ENCODE results near the gene NEK6. TPM values are rescaled to one million over a fixed set of nuclear protein-coding genes. Genes with fewer than 3 reads are reported as not detected.
"Not testable (repeated sequence)": the region's sequence is repeated elsewhere in the genome, so short reads cannot be mapped to it uniquely, and the experiment has no call there.

NEK6 gene
- total RNA-seq, 1 donor from 2014 or later: 137 TPM

GRCh38 chr9:124228516-124228915 is 29.2 kb upstream of the NEK6 start:
- ATAC-seq: no peak
- Histone ChIP-seq H3K4me1 (peaks cover 5% of the 10 kb centered on the region), H3K27me3 (no peaks in the 10 kb centered on the region), H3K9me3 (no peaks in the 10 kb centered on the region), H3K36me3 (no peaks in the 10 kb centered on the region), H3K4me3 (no peak overlapping the region), H3K27ac (no peak overlapping the region)
- DNase-seq: no peak
- intact Hi-C loops (cut with DNase I): no loop called here
- no peak for TF ChIP-seq CTCF (IDR thresholded peaks at IDR 0.05)

GRCh38 chr9:124231095-124231737 is 26.5 kb upstream of the NEK6 start:
- Histone ChIP-seq H3K27ac (no peak overlapping the region), H3K9me3 (no peaks in the 10 kb centered on the region), H3K4me1 (no peaks in the 10 kb centered on the region), H3K27me3 (no peaks in the 10 kb centered on the region), H3K4me3 (no peak overlapping the region), H3K36me3 (no peaks in the 10 kb centered on the region)
- no peak for DNase-seq
- ATAC-seq: no peak
- no peak for TF ChIP-seq CTCF (IDR thresholded peaks at IDR 0.05)
- intact Hi-C loops (cut with DNase I): no loop called here

GRCh38 chr9:124238546-124239140 is 19.1 kb upstream of the NEK6 start:
- TF ChIP-seq CTCF (IDR thresholded peaks at IDR 0.05): no peak
- no peaks in the 10 kb centered on the region for H3K36me3 ChIP-seq
- no peaks in the 10 kb centered on the region for H3K27me3 ChIP-seq
- no peaks in the 10 kb centered on the region for H3K9me3 ChIP-seq
- DNase-seq (peak; percentile 21), ATAC-seq (no peak)
- no peak overlapping the region for H3K4me3 ChIP-seq
- intact Hi-C loops (cut with DNase I): no loop called here
- H3K27ac ChIP-seq: no peak overlapping the region
- peaks cover 13% of the 10 kb centered on the region for H3K4me1 ChIP-seq

- no peaks in the 10 kb centered on the region for H3K36me3 ChIP-seq
- no peak overlapping the region for H3K4me3 ChIP-seq
- peak; percentile 91 for ATAC-seq
- TF ChIP-seq CTCF (IDR thresholded peaks at IDR 0.05): no peak
- H3K9me3 ChIP-seq: no peaks in the 10 kb centered on the region
- intact Hi-C loops (cut with DNase I): no loop called here
- H3K27me3 ChIP-seq: no peaks in the 10 kb centered on the region
- no peak for DNase-seq
- H3K27ac ChIP-seq: no peak overlapping the region
- peaks cover 13% of the 10 kb centered on the region for H3K4me1 ChIP-seq
These were observed 18.3 kb upstream of the NEK6 start for GRCh38 chr9:124239249-124240073.

- ATAC-seq (peak; percentile 68), DNase-seq (no peak)
- Histone ChIP-seq H3K27ac (peak overlapping the region; percentile 42), H3K36me3 (no peaks in the 10 kb centered on the region), H3K4me1 (peaks cover 13% of the 10 kb centered on the region), H3K9me3 (no peaks in the 10 kb centered on the region), H3K27me3 (no peaks in the 10 kb centered on the region), H3K4me3 (peak overlapping the region; percentile 23)
- TF ChIP-seq CTCF (IDR thresholded peaks at IDR 0.05): no peak
- intact Hi-C loops (cut with DNase I): no loop called here
These were observed 15.2 kb upstream of the NEK6 start for GRCh38 chr9:124242331-124243194.

- not testable (repeated sequence) for DNase-seq
These were observed 10.4 kb upstream of the NEK6 start for GRCh38 chr9:124247393-124247792.

More at GRCh38 chr9:124247393-124247792, 10.4 kb upstream of the NEK6 start:
- H3K4me1 ChIP-seq; H3K36me3 ChIP-seq; intact Hi-C loops (cut with DNase I); ATAC-seq; H3K9me3 ChIP-seq; H3K27me3 ChIP-seq; H3K27ac ChIP-seq; H3K4me3 ChIP-seq: not testable (repeated sequence)
